Right atrium auricular region (tissue), 2 donors: ENCODE data around the gene OR8G5. TPM values are rescaled to one million over a fixed set of nuclear protein-coding genes. Genes with fewer than 3 reads are reported as not detected.

Experiments used
- DNase-seq: peaks from one replicate; pipeline ENCODE4 v3.0.0-alpha.2; 2019; ENCODE audit warnings: low spot score
- H3K27ac ChIP-seq, 2 donors: fragments of 200-600 bp; sonication (generic); 1 replicate in 1 of 2; 2 replicates in 1 of 2; pipeline ENCODE4 v1.5.1; 2016 to 2019
- H3K27me3 ChIP-seq, 2 donors: fragments of 200-600 bp; sonication (generic); one replicate each; pipeline versions ENCODE4 v1.5.1 to v1.6.0; 2017 to 2019
- H3K36me3 ChIP-seq: fragments of 200-600 bp; sonication (generic); one replicate; pipeline ENCODE4 v1.5.1; 2016
- H3K4me1 ChIP-seq, 2 donors: fragments of 200-600 bp; sonication (generic); one replicate each; pipeline versions ENCODE4 v1.5.1 to v1.6.0; 2017 to 2019
- H3K4me3 ChIP-seq, 2 donors: fragments of 200-600 bp; sonication (generic); 1 replicate in 1 of 2; 2 replicates in 1 of 2; pipeline ENCODE4 v1.5.1; 2017 to 2019; ENCODE audit warnings: mild to moderate bottlenecking in 1 of 2, moderate library complexity in 1 of 2
- H3K9me3 ChIP-seq, 2 donors: fragments of 200-600 bp; sonication (generic); one replicate each; pipeline ENCODE4 v1.5.1; 2019
- total RNA-seq, 2 donors: library from RNA; depleted of rRNA; stranded (reverse); fragments of >200 nt; gene quantifications; one replicate each; pipeline ENCODE4 v1.1.0, GENCODE V29; 2016
- TF ChIP-seq, protein P1 (sequence below), 2 donors: fragments of 200-600 bp; sonication (generic); IDR thresholded peaks; one replicate each; pipeline ENCODE4 v1.5.1; 2019; ENCODE audit warnings: antibody characterized with exemption in 2 of 2

The OR8G5 gene
- total RNA-seq, 2 donors from 2014 or later: not detected

DNA sequence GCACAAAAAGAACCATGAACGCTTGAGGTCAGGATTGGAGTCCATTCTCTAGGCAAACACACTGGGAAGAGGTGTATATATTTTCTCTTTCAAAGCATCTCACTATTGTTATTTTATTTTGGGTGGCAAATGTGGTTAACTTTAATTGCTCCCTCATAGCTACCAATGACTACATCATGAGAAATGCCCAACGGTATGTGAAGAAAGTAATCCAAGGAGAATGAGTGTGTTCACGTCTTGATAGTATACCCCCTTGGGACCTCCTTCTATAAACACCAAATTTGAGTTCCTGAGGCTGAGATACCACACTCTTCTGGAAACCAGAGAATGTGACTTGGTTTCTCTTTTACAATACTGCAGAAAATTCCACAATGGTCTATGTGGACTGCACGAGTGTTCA is 41.7 kb downstream of the OR8G5 start:
- no peaks in the 10 kb centered on the region for H3K27me3 ChIP-seq
- H3K4me1 ChIP-seq: no peaks in the 10 kb centered on the region
- no peaks in the 10 kb centered on the region for H3K9me3 ChIP-seq
- no peaks in the 10 kb centered on the region for H3K36me3 ChIP-seq
- no peak for DNase-seq
- TF ChIP-seq, protein P1, sequence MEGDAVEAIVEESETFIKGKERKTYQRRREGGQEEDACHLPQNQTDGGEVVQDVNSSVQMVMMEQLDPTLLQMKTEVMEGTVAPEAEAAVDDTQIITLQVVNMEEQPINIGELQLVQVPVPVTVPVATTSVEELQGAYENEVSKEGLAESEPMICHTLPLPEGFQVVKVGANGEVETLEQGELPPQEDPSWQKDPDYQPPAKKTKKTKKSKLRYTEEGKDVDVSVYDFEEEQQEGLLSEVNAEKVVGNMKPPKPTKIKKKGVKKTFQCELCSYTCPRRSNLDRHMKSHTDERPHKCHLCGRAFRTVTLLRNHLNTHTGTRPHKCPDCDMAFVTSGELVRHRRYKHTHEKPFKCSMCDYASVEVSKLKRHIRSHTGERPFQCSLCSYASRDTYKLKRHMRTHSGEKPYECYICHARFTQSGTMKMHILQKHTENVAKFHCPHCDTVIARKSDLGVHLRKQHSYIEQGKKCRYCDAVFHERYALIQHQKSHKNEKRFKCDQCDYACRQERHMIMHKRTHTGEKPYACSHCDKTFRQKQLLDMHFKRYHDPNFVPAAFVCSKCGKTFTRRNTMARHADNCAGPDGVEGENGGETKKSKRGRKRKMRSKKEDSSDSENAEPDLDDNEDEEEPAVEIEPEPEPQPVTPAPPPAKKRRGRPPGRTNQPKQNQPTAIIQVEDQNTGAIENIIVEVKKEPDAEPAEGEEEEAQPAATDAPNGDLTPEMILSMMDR (IDR thresholded peaks at IDR 0.05): no peak
- H3K4me3 ChIP-seq: no peak overlapping the region
- no peak overlapping the region for H3K27ac ChIP-seq

GRCh38 chr11:124301548-124301947 is 45.4 kb downstream of the OR8G5 start:
- no peak overlapping the region for H3K27ac ChIP-seq
- no peaks in the 10 kb centered on the region for H3K9me3 ChIP-seq
- no peaks in the 10 kb centered on the region for H3K4me1 ChIP-seq
- TF ChIP-seq, protein P1 (IDR thresholded peaks at IDR 0.05): no peak
- H3K27me3 ChIP-seq: no peaks in the 10 kb centered on the region
- H3K36me3 ChIP-seq: no peaks in the 10 kb centered on the region
- H3K4me3 ChIP-seq: no peak overlapping the region
- no peak for DNase-seq

GRCh38 chr11:124302347-124303125 is 46.4 kb downstream of the OR8G5 start:
- Histone ChIP-seq H3K27ac (no peak overlapping the region), H3K4me1 (no peaks in the 10 kb centered on the region), H3K4me3 (no peak overlapping the region), H3K27me3 (no peaks in the 10 kb centered on the region), H3K36me3 (no peaks in the 10 kb centered on the region), H3K9me3 (no peaks in the 10 kb centered on the region)
- TF ChIP-seq, protein P1 (IDR thresholded peaks at IDR 0.05): no peak
- DNase-seq: no peak

- no peaks in the 10 kb centered on the region for H3K36me3 ChIP-seq
- no peaks in the 10 kb centered on the region for H3K4me1 ChIP-seq
- DNase-seq: no peak
- TF ChIP-seq, protein P1 (IDR thresholded peaks at IDR 0.05): no peak
- no peak overlapping the region for H3K4me3 ChIP-seq
- no peaks in the 10 kb centered on the region for H3K27me3 ChIP-seq
- no peaks in the 10 kb centered on the region for H3K9me3 ChIP-seq
- no peak overlapping the region for H3K27ac ChIP-seq
These were observed 50.9 kb downstream of the OR8G5 start for GRCh38 chr11:124307093-124307492.

DNA sequence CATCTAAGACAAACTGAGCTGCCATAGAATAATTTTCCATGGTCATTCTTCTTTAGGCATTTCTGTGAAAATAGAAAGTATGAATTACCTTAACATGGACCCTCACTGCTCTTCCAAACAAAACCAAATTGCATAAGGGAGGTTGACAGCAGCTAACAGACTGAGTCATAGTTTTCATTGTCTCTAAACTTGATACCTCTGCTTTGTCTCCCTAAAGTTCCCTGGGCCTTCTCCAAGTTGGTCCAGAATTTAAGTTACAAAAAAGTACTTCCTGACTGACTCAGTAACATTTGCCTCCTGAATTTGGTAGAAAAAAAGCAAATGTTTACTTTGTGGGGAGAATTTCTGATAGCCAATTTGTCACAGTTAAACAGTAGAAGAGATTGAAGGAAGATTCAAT is 54.5 kb downstream of the OR8G5 start:
- Histone ChIP-seq H3K36me3 (no peaks in the 10 kb centered on the region), H3K27ac (no peak overlapping the region), H3K9me3 (no peaks in the 10 kb centered on the region), H3K4me1 (no peaks in the 10 kb centered on the region), H3K4me3 (no peak overlapping the region), H3K27me3 (no peaks in the 10 kb centered on the region)
- TF ChIP-seq, protein P1 (IDR thresholded peaks at IDR 0.05): no peak
- no peak for DNase-seq

DNA sequence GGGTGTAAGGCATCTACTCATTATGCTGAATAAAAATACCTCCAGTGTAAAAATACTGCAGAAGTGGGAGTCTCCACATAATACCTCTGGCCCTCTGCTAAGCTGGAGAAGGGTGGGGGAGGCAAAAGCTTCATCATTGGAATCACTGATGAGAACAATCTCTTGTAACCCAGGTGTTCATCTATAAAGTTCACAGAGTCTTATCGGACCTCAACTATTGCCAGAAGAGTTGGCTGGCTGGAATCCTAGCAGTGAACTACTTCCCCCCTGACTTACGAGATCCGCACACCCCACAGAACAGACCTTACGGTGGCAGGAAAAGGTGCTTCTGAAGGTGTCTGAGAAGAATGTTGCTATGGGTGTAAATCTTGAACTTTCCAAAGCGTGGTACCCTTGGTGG is 55.1 kb downstream of the OR8G5 start:
- H3K36me3 ChIP-seq: no peaks in the 10 kb centered on the region
- no peak overlapping the region for H3K4me3 ChIP-seq
- H3K27ac ChIP-seq: no peak overlapping the region
- TF ChIP-seq, protein P1 (IDR thresholded peaks at IDR 0.05): no peak
- H3K4me1 ChIP-seq: no peaks in the 10 kb centered on the region
- H3K27me3 ChIP-seq: no peaks in the 10 kb centered on the region
- no peaks in the 10 kb centered on the region for H3K9me3 ChIP-seq
- DNase-seq: no peak
